Upper lobe of left lung (tissue), 4 donors: ENCODE results near the gene AGBL4.

ENCODE experiments used
- POLR2A ChIP-seq, 4 donors: fragments of 450-650 bp; IDR thresholded peaks; one replicate each; pipeline ENCODE4 v1.5.1; 2016 to 2017; ENCODE audit warnings: antibody characterized with exemption in 4 of 4, mild to moderate bottlenecking in 2 of 4
- TF ChIP-seq, protein P1 (sequence below), 6 experiments: fragments of 450-650 bp in 4 of 6; fragments of 200-600 bp in 2 of 6; sonication (generic) in 2 of 6; IDR thresholded peaks; one replicate each; pipeline ENCODE4 v1.5.1; 2016 to 2019; ENCODE audit warnings: antibody characterized with exemption in 6 of 6

DNA sequence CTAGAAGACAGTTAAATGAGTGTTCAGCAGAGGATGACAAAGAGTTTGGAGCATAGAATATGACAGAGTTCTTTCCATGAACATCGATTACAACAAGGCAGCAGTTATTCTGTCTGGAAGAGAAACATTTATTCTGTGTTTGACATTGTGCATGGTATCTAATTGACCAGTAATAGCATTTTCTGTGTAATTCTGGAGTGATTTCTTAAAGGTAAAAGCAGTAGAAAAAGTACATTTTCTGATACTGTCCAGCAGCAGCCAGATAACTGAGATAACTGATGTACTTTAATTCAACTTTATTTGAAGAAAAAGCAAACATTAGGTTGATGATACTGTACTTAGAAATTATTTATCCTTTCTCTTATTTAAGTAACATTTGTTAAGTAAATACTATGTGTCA lies 497.1 kb downstream of the AGBL4 start:
- TF ChIP-seq, protein P1, sequence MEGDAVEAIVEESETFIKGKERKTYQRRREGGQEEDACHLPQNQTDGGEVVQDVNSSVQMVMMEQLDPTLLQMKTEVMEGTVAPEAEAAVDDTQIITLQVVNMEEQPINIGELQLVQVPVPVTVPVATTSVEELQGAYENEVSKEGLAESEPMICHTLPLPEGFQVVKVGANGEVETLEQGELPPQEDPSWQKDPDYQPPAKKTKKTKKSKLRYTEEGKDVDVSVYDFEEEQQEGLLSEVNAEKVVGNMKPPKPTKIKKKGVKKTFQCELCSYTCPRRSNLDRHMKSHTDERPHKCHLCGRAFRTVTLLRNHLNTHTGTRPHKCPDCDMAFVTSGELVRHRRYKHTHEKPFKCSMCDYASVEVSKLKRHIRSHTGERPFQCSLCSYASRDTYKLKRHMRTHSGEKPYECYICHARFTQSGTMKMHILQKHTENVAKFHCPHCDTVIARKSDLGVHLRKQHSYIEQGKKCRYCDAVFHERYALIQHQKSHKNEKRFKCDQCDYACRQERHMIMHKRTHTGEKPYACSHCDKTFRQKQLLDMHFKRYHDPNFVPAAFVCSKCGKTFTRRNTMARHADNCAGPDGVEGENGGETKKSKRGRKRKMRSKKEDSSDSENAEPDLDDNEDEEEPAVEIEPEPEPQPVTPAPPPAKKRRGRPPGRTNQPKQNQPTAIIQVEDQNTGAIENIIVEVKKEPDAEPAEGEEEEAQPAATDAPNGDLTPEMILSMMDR (IDR thresholded peaks at IDR 0.05) = no peak
- no peak for TF ChIP-seq POLR2A (IDR thresholded peaks at IDR 0.05)
